Fibroblast of mammary gland (primary cell): ENCODE measurements around the gene DUSP16.

Experiments used
- DNase-seq: peaks from one replicate; pipeline ENCODE4 v3.0.0-alpha.2; 2010; ENCODE audit warnings: low read depth
- H3K4me3 ChIP-seq: 2 replicates; pipeline ENCODE4 v1.5.1; 2011; ENCODE audit warnings: low read depth, mild to moderate bottlenecking, low read length, moderate library complexity; ENCODE audit not compliant: control insufficient read depth
- TF ChIP-seq, protein P1 (sequence below): conservative IDR thresholded peaks from 2 replicates; pipeline ENCODE4 v1.5.1; 2011; ENCODE audit warnings: low read depth, low read length, inconsistent platforms; ENCODE audit not compliant: control insufficient read depth, insufficient read depth

Gene DUSP16

GRCh38 chr12:12555656-12556055, 7.0 kb downstream of the DUSP16 start:
- H3K4me3 ChIP-seq: no peak overlapping the region
- DNase-seq: no peak
- TF ChIP-seq, protein P1, sequence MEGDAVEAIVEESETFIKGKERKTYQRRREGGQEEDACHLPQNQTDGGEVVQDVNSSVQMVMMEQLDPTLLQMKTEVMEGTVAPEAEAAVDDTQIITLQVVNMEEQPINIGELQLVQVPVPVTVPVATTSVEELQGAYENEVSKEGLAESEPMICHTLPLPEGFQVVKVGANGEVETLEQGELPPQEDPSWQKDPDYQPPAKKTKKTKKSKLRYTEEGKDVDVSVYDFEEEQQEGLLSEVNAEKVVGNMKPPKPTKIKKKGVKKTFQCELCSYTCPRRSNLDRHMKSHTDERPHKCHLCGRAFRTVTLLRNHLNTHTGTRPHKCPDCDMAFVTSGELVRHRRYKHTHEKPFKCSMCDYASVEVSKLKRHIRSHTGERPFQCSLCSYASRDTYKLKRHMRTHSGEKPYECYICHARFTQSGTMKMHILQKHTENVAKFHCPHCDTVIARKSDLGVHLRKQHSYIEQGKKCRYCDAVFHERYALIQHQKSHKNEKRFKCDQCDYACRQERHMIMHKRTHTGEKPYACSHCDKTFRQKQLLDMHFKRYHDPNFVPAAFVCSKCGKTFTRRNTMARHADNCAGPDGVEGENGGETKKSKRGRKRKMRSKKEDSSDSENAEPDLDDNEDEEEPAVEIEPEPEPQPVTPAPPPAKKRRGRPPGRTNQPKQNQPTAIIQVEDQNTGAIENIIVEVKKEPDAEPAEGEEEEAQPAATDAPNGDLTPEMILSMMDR: no peak

DNA sequence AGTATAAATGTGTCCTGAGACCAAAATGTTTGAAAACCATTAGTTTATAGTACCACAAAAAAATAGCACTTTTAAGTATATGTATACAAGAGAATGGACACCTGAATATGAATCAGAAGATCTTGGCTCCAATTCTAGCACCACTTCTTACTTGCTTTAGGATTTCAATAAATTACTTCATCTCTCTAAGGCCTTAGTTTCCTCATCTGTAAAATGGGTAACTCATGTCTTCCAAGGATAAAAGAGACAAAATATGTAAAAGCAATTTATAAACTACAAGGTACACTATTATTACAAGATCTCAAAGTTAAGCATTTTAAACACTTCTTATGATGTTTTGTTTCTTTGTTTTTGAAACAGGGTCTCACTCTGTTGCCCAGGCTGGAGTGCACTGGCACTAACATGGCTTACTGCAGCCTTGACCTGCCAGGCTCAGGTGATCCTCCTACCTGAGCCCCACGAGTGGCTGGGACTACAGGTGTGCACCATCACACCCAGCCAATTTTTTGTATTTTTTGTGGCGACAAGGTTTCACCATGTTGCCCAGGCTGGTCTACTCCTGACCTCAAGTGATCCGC, 9.4 kb downstream of the DUSP16 start:
- TF ChIP-seq, protein P1: no peak
- no peak overlapping the region for H3K4me3 ChIP-seq
- no peak for DNase-seq

DNA sequence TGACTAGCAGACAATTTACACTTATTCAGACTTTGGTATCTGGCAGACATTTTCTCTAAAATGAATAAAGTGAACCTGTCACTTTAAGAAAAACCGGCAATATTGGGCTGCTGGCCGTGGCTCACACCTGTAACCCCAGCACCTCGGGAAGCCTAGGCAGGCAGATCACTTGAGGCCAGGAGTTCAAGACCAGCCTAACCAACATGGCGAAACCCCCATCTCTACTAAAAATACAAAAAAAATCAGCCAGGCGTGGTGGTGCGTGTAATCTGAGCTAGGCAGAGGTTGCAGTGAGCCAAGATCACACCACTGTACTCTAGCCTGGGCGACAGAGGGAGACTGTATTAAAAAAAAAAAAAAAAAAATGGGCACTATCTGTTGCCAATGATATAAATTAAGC, 11.5 kb downstream of the DUSP16 start:
- DNase-seq: no peak
- H3K4me3 ChIP-seq: no peak overlapping the region
- TF ChIP-seq, protein P1: no peak

GRCh38 chr12:12550277-12550676, 12.4 kb downstream of the DUSP16 start:
- DNase-seq: no peak
- TF ChIP-seq, protein P1: no peak
- no peak overlapping the region for H3K4me3 ChIP-seq

- TF ChIP-seq, protein P1: no peak
- DNase-seq: no peak
- H3K4me3 ChIP-seq: no peak overlapping the region
These were observed 13.2 kb downstream of the DUSP16 start for GRCh38 chr12:12549426-12549825.

DNA sequence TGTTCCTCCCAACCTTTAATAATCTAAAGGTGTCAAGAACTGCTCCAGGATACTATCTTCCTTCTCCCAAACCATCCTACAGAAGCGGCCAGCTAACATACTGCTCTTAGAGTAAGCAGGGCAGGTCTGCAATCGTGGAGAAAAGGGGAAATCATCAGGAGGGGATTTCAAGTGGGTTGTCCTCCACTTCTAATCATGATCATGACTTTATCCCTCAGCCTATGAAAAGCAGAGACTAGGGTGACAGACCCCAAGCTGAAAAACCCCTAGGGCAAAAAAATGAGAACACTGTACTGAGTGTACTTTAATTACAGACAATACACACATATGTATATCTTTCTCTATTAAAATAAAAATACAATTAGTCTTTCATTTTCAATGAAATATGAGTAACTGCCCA, 13.9 kb downstream of the DUSP16 start:
- no peak for DNase-seq
- H3K4me3 ChIP-seq: no peak overlapping the region
- TF ChIP-seq, protein P1: no peak

GRCh38 chr12:12546314-12546772, 16.3 kb downstream of the DUSP16 start:
- TF ChIP-seq, protein P1: no peak
- peak; percentile 17 for DNase-seq
- H3K4me3 ChIP-seq: no peak overlapping the region
